ENCODE data around the gene DDX41. TPM values are rescaled to one million over a fixed set of nuclear protein-coding genes. Genes with fewer than 3 reads are reported as not detected.

The DDX41 gene
- total RNA-seq, 1 experiment from 2014 or later = 136 TPM

DNA sequence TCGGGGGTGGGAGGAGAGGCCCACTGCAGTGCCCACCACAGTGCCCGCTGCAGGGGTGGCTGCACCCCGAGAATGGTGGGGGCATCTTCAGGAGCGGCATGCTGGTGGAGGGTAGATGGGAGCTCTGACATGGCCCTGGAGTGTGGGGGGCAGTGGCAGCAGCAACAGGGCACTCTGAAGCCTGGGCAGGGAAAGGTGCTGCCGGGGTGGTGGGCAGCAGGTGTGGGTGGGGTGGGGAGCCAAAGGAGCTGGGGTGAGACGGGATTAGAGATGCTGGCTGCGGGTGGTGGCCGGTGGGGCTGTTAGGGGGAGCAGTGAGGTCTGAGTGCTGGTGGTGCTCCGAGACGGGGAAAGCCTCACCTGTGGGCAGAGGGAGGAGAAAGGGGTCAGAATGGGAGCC lies 19.6 kb upstream of the DDX41 start:
- POLR2A ChIA-PET = no interaction called here

DNA sequence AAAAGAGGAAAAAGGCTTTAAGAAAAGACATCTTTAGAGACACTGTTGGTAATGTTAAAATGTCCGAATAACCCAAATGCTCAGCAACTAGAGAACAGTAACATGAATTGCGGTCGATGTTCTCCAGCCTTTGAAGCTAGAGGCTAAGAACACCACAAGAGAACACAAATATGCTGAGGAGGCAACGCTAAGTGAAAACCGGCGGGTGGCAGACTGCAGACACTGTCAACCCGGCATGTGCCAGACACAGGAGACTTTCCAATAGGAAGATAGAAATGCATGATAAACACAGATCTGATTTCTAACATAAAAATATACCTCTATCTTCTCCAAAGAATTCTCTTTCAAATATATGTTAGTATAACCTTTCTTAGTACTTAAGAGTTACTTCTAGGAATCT lies 18.4 kb upstream of the DDX41 start:
- ChIA-PET POLR2A (no interaction called here), CTCF (interaction anchor here (1.8 kb wide), 1 partner anchor 34 kb away, joined by 8 read pairs; no protein-coding TSS in a partner anchor)
- no peak for ATAC-seq
- TF ChIP-seq, protein P1, sequence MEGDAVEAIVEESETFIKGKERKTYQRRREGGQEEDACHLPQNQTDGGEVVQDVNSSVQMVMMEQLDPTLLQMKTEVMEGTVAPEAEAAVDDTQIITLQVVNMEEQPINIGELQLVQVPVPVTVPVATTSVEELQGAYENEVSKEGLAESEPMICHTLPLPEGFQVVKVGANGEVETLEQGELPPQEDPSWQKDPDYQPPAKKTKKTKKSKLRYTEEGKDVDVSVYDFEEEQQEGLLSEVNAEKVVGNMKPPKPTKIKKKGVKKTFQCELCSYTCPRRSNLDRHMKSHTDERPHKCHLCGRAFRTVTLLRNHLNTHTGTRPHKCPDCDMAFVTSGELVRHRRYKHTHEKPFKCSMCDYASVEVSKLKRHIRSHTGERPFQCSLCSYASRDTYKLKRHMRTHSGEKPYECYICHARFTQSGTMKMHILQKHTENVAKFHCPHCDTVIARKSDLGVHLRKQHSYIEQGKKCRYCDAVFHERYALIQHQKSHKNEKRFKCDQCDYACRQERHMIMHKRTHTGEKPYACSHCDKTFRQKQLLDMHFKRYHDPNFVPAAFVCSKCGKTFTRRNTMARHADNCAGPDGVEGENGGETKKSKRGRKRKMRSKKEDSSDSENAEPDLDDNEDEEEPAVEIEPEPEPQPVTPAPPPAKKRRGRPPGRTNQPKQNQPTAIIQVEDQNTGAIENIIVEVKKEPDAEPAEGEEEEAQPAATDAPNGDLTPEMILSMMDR (IDR thresholded peaks at IDR 0.05) = no peak
- TF ChIP-seq FOXJ3 (CRISPR knock-in tag; IDR thresholded peaks at IDR 0.05; ENCODE audit: borderline replicate concordance) (no peak), SOX15 (CRISPR knock-in tag; IDR thresholded peaks at IDR 0.05) (no peak), ZNF416 (CRISPR knock-in tag; IDR thresholded peaks at IDR 0.05) (no peak), NFYB (CRISPR knock-in tag; conservative IDR thresholded peaks at IDR 0.05; ENCODE audit: low read depth) (no peak), NR2C2 (CRISPR knock-in tag; IDR thresholded peaks at IDR 0.05) (no peak), ZNF263 (CRISPR knock-in tag; IDR thresholded peaks at IDR 0.05; ENCODE audit: low read depth) (no peak)
- TF ChIP-seq, protein P2, sequence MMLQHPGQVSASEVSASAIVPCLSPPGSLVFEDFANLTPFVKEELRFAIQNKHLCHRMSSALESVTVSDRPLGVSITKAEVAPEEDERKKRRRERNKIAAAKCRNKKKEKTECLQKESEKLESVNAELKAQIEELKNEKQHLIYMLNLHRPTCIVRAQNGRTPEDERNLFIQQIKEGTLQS (CRISPR knock-in tag; conservative IDR thresholded peaks at IDR 0.05) = no peak
- TF ChIP-seq, protein P3, sequence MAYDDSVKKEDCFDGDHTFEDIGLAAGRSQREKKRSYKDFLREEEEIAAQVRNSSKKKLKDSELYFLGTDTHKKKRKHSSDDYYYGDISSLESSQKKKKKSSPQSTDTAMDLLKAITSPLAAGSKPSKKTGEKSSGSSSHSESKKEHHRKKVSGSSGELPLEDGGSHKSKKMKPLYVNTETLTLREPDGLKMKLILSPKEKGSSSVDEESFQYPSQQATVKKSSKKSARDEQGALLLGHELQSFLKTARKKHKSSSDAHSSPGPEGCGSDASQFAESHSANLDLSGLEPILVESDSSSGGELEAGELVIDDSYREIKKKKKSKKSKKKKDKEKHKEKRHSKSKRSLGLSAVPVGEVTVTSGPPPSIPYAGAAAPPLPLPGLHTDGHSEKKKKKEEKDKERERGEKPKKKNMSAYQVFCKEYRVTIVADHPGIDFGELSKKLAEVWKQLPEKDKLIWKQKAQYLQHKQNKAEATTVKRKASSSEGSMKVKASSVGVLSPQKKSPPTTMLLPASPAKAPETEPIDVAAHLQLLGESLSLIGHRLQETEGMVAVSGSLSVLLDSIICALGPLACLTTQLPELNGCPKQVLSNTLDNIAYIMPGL (CRISPR knock-in tag; IDR thresholded peaks at IDR 0.05) = no peak
- TF ChIP-seq, protein P4, sequence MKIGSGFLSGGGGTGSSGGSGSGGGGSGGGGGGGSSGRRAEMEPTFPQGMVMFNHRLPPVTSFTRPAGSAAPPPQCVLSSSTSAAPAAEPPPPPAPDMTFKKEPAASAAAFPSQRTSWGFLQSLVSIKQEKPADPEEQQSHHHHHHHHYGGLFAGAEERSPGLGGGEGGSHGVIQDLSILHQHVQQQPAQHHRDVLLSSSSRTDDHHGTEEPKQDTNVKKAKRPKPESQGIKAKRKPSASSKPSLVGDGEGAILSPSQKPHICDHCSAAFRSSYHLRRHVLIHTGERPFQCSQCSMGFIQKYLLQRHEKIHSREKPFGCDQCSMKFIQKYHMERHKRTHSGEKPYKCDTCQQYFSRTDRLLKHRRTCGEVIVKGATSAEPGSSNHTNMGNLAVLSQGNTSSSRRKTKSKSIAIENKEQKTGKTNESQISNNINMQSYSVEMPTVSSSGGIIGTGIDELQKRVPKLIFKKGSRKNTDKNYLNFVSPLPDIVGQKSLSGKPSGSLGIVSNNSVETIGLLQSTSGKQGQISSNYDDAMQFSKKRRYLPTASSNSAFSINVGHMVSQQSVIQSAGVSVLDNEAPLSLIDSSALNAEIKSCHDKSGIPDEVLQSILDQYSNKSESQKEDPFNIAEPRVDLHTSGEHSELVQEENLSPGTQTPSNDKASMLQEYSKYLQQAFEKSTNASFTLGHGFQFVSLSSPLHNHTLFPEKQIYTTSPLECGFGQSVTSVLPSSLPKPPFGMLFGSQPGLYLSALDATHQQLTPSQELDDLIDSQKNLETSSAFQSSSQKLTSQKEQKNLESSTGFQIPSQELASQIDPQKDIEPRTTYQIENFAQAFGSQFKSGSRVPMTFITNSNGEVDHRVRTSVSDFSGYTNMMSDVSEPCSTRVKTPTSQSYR (CRISPR knock-in tag; IDR thresholded peaks at IDR 0.05) = no peak
- TF ChIP-seq, protein P5, sequence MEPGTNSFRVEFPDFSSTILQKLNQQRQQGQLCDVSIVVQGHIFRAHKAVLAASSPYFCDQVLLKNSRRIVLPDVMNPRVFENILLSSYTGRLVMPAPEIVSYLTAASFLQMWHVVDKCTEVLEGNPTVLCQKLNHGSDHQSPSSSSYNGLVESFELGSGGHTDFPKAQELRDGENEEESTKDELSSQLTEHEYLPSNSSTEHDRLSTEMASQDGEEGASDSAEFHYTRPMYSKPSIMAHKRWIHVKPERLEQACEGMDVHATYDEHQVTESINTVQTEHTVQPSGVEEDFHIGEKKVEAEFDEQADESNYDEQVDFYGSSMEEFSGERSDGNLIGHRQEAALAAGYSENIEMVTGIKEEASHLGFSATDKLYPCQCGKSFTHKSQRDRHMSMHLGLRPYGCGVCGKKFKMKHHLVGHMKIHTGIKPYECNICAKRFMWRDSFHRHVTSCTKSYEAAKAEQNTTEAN (CRISPR knock-in tag; IDR thresholded peaks at IDR 0.05) = no peak

More for the DNA sequence above, 19.6 kb upstream of the DDX41 start:
- ATAC-seq (no peak), DNase-seq (ENCODE audit: low spot score) (no peak)
- CTCF ChIA-PET = interaction anchor here (0.7 kb wide), 1 partner anchor 15 kb away, joined by 3 read pairs; no protein-coding TSS in a partner anchor
- TF ChIP-seq ZNF219 (CRISPR knock-in tag; IDR thresholded peaks at IDR 0.05; ENCODE audit: borderline replicate concordance) (no peak), ESRRA (CRISPR knock-in tag; IDR thresholded peaks at IDR 0.05; ENCODE audit: borderline replicate concordance) (no peak), ZNF423 (CRISPR knock-in tag; IDR thresholded peaks at IDR 0.05) (no peak), FOXP1 (CRISPR knock-in tag; IDR thresholded peaks at IDR 0.05; ENCODE audit: borderline replicate concordance) (no peak), MXD4 (CRISPR knock-in tag; IDR thresholded peaks at IDR 0.05; ENCODE audit: borderline replicate concordance) (no peak), CREB1 (CRISPR knock-in tag; IDR thresholded peaks at IDR 0.05) (no peak), NFYB (CRISPR knock-in tag; conservative IDR thresholded peaks at IDR 0.05; ENCODE audit: low read depth) (no peak), ATF1 (CRISPR knock-in tag; IDR thresholded peaks at IDR 0.05) (no peak), HMGA2 (CRISPR knock-in tag; IDR thresholded peaks at IDR 0.05) (no peak), TP53 (CRISPR knock-in tag; IDR thresholded peaks at IDR 0.05) (no peak), MYBL2 (CRISPR knock-in tag; IDR thresholded peaks at IDR 0.05) (no peak)
- TF ChIP-seq, protein P6, sequence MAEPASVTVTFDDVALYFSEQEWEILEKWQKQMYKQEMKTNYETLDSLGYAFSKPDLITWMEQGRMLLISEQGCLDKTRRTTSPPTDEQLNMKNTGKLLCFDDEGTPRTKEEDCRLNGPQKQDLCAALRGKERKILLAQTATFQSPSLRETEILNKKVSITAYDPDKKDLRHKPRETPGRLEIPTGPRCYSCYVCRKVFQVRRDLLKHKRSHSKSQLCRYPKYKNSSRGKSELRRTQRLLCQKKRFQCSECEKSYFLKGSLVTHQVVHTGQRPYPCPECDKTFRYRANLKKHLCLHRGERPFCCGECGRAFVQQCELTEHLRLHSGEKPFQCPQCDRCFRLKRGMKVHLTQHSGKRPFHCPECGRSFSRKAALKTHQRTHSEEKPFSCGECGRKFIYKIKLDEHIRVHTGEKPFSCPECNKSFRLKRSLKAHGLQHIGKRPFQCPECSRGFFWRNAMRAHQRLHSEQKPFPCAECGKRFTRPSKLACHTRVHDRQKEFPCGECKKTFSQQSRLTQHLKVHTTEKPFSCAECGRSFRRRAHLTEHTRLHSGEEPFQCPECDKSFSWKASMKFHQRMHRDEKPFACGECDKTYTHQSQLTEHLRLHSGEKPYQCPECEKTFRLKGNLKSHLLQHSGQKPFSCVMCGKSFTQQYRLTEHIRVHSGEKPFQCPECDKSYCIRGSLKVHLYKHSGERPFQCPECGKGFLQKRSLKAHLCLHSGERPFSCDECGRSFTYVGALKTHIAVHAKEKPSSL (CRISPR knock-in tag; conservative IDR thresholded peaks at IDR 0.05) = no peak
- TF ChIP-seq, protein P7, sequence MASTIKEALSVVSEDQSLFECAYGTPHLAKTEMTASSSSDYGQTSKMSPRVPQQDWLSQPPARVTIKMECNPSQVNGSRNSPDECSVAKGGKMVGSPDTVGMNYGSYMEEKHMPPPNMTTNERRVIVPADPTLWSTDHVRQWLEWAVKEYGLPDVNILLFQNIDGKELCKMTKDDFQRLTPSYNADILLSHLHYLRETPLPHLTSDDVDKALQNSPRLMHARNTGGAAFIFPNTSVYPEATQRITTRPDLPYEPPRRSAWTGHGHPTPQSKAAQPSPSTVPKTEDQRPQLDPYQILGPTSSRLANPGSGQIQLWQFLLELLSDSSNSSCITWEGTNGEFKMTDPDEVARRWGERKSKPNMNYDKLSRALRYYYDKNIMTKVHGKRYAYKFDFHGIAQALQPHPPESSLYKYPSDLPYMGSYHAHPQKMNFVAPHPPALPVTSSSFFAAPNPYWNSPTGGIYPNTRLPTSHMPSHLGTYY (CRISPR knock-in tag; IDR thresholded peaks at IDR 0.05) = no peak
- TF ChIP-seq, protein P8, sequence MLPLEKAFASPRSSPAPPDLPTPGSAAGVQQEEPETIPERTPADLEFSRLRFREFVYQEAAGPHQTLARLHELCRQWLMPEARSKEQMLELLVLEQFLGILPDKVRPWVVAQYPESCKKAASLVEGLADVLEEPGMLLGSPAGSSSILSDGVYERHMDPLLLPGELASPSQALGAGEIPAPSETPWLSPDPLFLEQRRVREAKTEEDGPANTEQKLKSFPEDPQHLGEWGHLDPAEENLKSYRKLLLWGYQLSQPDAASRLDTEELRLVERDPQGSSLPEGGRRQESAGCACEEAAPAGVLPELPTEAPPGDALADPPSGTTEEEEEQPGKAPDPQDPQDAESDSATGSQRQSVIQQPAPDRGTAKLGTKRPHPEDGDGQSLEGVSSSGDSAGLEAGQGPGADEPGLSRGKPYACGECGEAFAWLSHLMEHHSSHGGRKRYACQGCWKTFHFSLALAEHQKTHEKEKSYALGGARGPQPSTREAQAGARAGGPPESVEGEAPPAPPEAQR (CRISPR knock-in tag; IDR thresholded peaks at IDR 0.05) = no peak
- TF ChIP-seq, protein P2 (CRISPR knock-in tag; conservative IDR thresholded peaks at IDR 0.05) = no peak
- no peaks in the 10 kb centered on the region for H3K27me3 Mint-ChIP-seq (ENCODE audit: low read depth)
- H3K4me3 Mint-ChIP-seq = no peak overlapping the region
- peaks cover 36% of the 10 kb centered on the region for H3K36me3 Mint-ChIP-seq
- no peaks in the 10 kb centered on the region for H3K9me3 Mint-ChIP-seq
- no peak overlapping the region for H3K27ac Mint-ChIP-seq
- H3K4me1 Mint-ChIP-seq = no peaks in the 10 kb centered on the region

More for the DNA sequence above, 18.4 kb upstream of the DDX41 start:
- Mint-ChIP-seq H3K27me3 (ENCODE audit: low read depth) (no peaks in the 10 kb centered on the region), H3K36me3 (peaks cover 41% of the 10 kb centered on the region), H3K4me1 (no peaks in the 10 kb centered on the region), H3K4me3 (no peak overlapping the region), H3K27ac (peak overlapping the region; percentile 64; the same call in 1 of the 2 replicates), H3K9me3 (no peaks in the 10 kb centered on the region)
- DNase-seq (ENCODE audit: low spot score) = no peak

All from WTC11 (cell line).